Osteoblast (primary cell): ENCODE results near the gene PRKN. TPM values are rescaled to one million over a fixed set of nuclear protein-coding genes. Genes with fewer than 3 reads are reported as not detected.

Source experiments
- DNase-seq: peaks from one replicate; pipeline ENCODE4 v3.0.0; 2011; ENCODE audit warnings: low spot score, mixed read lengths; ENCODE audit not compliant: insufficient read length; ENCODE audit errors: missing footprints
- H2AFZ ChIP-seq: 2 replicates; pipeline ENCODE4 v1.6.0; 2011; ENCODE audit warnings: mild to moderate bottlenecking, low read length
- H3K27ac ChIP-seq: 2 replicates; pipeline ENCODE4 v1.5.1; 2011; ENCODE audit warnings: mild to moderate bottlenecking, low read depth, low read length, moderate library complexity
- H3K27me3 ChIP-seq: 2 replicates; pipeline ENCODE4 v1.6.0; 2012; ENCODE audit warnings: mild to moderate bottlenecking, control low read depth, inconsistent platforms, low read length, moderate library complexity; ENCODE audit not compliant: insufficient read depth
- H3K36me3 ChIP-seq: 2 replicates; pipeline ENCODE4 v1.5.1; 2011; ENCODE audit warnings: mild to moderate bottlenecking, low read length, control low read depth, moderate library complexity; ENCODE audit not compliant: insufficient read depth
- H3K4me1 ChIP-seq: 2 replicates; pipeline ENCODE4 v1.5.1; 2011; ENCODE audit warnings: mild to moderate bottlenecking, low read length, control low read depth, moderate library complexity; ENCODE audit not compliant: insufficient read depth
- H3K4me2 ChIP-seq: 2 replicates; pipeline ENCODE4 v1.6.0; 2011; ENCODE audit warnings: mild to moderate bottlenecking, low read length; ENCODE audit not compliant: insufficient read depth
- H3K4me3 ChIP-seq: fragments of 200-600 bp; sonication (generic); 3 replicates; pipeline ENCODE4 v1.5.1; 2012; ENCODE audit warnings: mild to moderate bottlenecking, low read length, inconsistent platforms; ENCODE audit not compliant: insufficient read depth
- H3K79me2 ChIP-seq: 2 replicates; pipeline ENCODE4 v1.6.0; 2012; ENCODE audit warnings: mild to moderate bottlenecking, low read length, control low read depth, inconsistent platforms; ENCODE audit not compliant: insufficient read depth
- H3K9me3 ChIP-seq: 2 replicates; pipeline ENCODE4 v1.5.1; 2011; ENCODE audit warnings: low read depth, low read length, control low read depth
- H4K20me1 ChIP-seq: 2 replicates; pipeline ENCODE4 v1.6.0; 2012; ENCODE audit warnings: mild to moderate bottlenecking, low read length, control low read depth; ENCODE audit not compliant: insufficient read depth
- total RNA-seq: library from RNA; depleted of rRNA; stranded (reverse); fragments of >200 nt; gene quantifications from 2 replicates; pipeline ENCODE4 v1.2.3, GENCODE V29; 2012
- TF ChIP-seq, protein P1 (sequence below): IDR thresholded peaks from 2 replicates; pipeline ENCODE4 v1.5.1; 2011; ENCODE audit warnings: mild to moderate bottlenecking, low read depth, low read length, moderate library complexity; ENCODE audit errors: extremely low read depth

Gene PRKN
- total RNA-seq, 1 donor: 2.9 TPM

GRCh38 chr6:161590961-161591627 is 1136.5 kb downstream of the PRKN start:
- Histone ChIP-seq H3K27me3 (no peaks in the 10 kb centered on the region), H4K20me1 (no peaks in the 10 kb centered on the region), H3K4me3 (no peak overlapping the region), H3K4me2 (no peak overlapping the region), H3K9me3 (peaks cover 3% of the 10 kb centered on the region), H3K36me3 (no peaks in the 10 kb centered on the region), H3K79me2 (no peaks in the 10 kb centered on the region), H3K27ac (no peak overlapping the region), H2AFZ (no peak overlapping the region), H3K4me1 (no peaks in the 10 kb centered on the region)
- DNase-seq: peak; percentile 29
- TF ChIP-seq, protein P1, sequence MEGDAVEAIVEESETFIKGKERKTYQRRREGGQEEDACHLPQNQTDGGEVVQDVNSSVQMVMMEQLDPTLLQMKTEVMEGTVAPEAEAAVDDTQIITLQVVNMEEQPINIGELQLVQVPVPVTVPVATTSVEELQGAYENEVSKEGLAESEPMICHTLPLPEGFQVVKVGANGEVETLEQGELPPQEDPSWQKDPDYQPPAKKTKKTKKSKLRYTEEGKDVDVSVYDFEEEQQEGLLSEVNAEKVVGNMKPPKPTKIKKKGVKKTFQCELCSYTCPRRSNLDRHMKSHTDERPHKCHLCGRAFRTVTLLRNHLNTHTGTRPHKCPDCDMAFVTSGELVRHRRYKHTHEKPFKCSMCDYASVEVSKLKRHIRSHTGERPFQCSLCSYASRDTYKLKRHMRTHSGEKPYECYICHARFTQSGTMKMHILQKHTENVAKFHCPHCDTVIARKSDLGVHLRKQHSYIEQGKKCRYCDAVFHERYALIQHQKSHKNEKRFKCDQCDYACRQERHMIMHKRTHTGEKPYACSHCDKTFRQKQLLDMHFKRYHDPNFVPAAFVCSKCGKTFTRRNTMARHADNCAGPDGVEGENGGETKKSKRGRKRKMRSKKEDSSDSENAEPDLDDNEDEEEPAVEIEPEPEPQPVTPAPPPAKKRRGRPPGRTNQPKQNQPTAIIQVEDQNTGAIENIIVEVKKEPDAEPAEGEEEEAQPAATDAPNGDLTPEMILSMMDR: no peak

GRCh38 chr6:161586887-161587286 is 1140.7 kb downstream of the PRKN start:
- Histone ChIP-seq H3K9me3 (no peaks in the 10 kb centered on the region), H3K4me1 (no peaks in the 10 kb centered on the region)
- TF ChIP-seq, protein P1: no peak

GRCh38 chr6:161584621-161585340 is 1142.8 kb downstream of the PRKN start:
- Histone ChIP-seq H3K79me2 (no peaks in the 10 kb centered on the region), H3K4me3 (no peak overlapping the region), H3K4me2 (no peak overlapping the region), H3K9me3 (no peaks in the 10 kb centered on the region), H3K4me1 (no peaks in the 10 kb centered on the region), H3K36me3 (no peaks in the 10 kb centered on the region), H3K27ac (no peak overlapping the region), H4K20me1 (no peaks in the 10 kb centered on the region), H2AFZ (no peak overlapping the region), H3K27me3 (no peaks in the 10 kb centered on the region)
- DNase-seq: no peak
- TF ChIP-seq, protein P1: no peak

More at GRCh38 chr6:161586887-161587286, 1140.7 kb downstream of the PRKN start:
- no peak for DNase-seq
- H3K27ac ChIP-seq: no peak overlapping the region
- no peak overlapping the region for H3K4me3 ChIP-seq
- H3K27me3 ChIP-seq: no peaks in the 10 kb centered on the region
- no peak overlapping the region for H3K4me2 ChIP-seq
- no peaks in the 10 kb centered on the region for H4K20me1 ChIP-seq
- H3K79me2 ChIP-seq: no peaks in the 10 kb centered on the region
- H3K36me3 ChIP-seq: no peaks in the 10 kb centered on the region
- no peak overlapping the region for H2AFZ ChIP-seq

GRCh38 chr6:161584051-161584450 is 1143.5 kb downstream of the PRKN start:
- DNase-seq: no peak
- no peaks in the 10 kb centered on the region for H3K9me3 ChIP-seq
- H3K4me1 ChIP-seq: no peaks in the 10 kb centered on the region
- H3K27ac ChIP-seq: no peak overlapping the region
- no peak overlapping the region for H2AFZ ChIP-seq
- no peaks in the 10 kb centered on the region for H3K79me2 ChIP-seq
- no peak overlapping the region for H3K4me3 ChIP-seq
- H3K4me2 ChIP-seq: no peak overlapping the region
- no peaks in the 10 kb centered on the region for H3K27me3 ChIP-seq
- no peaks in the 10 kb centered on the region for H3K36me3 ChIP-seq
- TF ChIP-seq, protein P1: no peak
- no peaks in the 10 kb centered on the region for H4K20me1 ChIP-seq
